Esophagus muscularis mucosa (tissue), 4 donors: ENCODE results near the gene HLA-F.

Experiments used
- CTCF ChIP-seq, 3 experiments: fragments of 200-600 bp in 2 of 3; fragments of 450-650 bp in 1 of 3; sonication (generic) in 2 of 3; IDR thresholded peaks; one replicate each; pipeline ENCODE4 v1.5.1; 2017 to 2019; ENCODE audit warnings: antibody characterized with exemption in 3 of 3, mild to moderate bottlenecking in 2 of 3, moderate library complexity in 1 of 3
- EP300 ChIP-seq: sonication (generic); formaldehyde crosslinking; IDR thresholded peaks from one replicate; pipeline ENCODE4 v1.6.1; 2017; ENCODE audit warnings: antibody characterized with exemption
- POLR2A ChIP-seq: fragments of 450-650 bp; IDR thresholded peaks from one replicate; pipeline ENCODE4 v1.6.1; 2017; ENCODE audit warnings: antibody characterized with exemption, moderate library complexity, mild to moderate bottlenecking, low read depth
- POLR2AphosphoS5 ChIP-seq, 2 donors: sonication (generic); formaldehyde crosslinking; IDR thresholded peaks; one replicate each; pipeline ENCODE4 v1.6.1; 2017; ENCODE audit warnings: antibody characterized with exemption in 2 of 2

- no peak for TF ChIP-seq CTCF (IDR thresholded peaks at IDR 0.05)
- no peak for TF ChIP-seq POLR2A
- no peak for TF ChIP-seq EP300
- no peak for TF ChIP-seq POLR2AphosphoS5 (IDR thresholded peaks at IDR 0.05)
Measured at GRCh38 chr6:29734046-29735018, 11.1 kb downstream of the HLA-F start.
